HG02885 (cell line): ENCODE data around the gene KIAA1217.

Experiments used
- ATAC-seq: cut with Tn5 transposase; IDR thresholded peaks from one replicate; pipeline ENCODE4 v1.9.1; 2021; ENCODE audit warnings: mild to moderate bottlenecking; ENCODE audit not compliant: unreplicated experiment, poor library complexity

Gene KIAA1217

GRCh38 chr10:24355056-24355688 lies 146.2 kb downstream of the KIAA1217 start:
- no peak for ATAC-seq

DNA sequence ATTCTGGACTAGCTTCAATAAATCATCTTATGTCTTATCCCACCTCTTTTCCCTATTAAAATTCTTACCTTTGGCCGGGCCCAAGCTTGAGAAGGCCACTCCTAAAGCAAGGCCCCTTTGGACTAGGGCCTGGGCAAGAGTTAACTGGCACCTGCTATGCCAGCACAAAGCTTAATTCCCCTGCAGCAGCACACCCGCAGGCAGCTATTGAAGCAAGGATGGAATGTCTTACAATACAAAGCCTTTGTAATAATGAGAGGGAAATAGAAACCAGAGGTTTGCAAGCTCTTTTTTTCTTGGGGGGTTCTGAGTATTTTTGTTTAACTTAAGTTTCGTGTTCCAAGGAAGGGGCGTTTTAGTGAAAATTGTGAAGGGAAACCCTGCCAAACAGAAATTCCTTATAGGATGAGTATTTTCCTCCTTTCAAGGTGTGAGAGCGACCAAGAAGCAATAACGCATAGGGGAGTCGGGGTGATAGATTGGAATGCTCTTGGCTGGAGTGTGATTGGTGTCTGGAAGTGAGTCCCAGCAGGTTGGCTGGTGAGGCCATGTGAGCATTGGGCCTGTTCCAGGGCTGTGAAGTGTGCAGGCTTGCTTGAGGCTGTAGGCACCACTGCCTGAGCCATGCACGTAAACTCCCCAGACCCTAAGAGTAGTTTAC lies 148.5 kb downstream of the KIAA1217 start:
- no peak for ATAC-seq

GRCh38 chr10:24358022-24358421 lies 149.1 kb downstream of the KIAA1217 start:
- no peak for ATAC-seq

GRCh38 chr10:24360282-24361127 lies 151.6 kb downstream of the KIAA1217 start:
- peak; percentile 90 for ATAC-seq

DNA sequence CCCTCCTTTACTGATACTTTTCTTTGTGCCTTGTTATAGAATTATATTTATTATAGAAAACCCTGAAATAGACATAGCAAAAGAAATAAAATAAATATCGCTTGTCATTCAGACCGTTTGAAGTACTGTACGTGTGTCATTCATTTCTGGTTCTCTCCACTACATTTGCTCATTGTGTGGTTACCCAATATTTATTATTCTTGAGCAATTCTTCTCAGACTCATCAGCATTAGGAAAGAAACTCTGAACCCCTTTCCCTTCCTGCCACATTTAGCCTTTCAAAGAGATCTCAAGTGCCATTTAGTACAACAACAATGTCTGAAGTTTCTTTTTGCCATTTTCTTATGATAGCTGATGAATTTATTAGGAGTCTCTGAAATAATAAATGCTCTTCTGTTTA lies 154.1 kb downstream of the KIAA1217 start:
- ATAC-seq: no peak

- no peak for ATAC-seq
Observed at GRCh38 chr10:24367688-24368087, 158.8 kb downstream of the KIAA1217 start.

DNA sequence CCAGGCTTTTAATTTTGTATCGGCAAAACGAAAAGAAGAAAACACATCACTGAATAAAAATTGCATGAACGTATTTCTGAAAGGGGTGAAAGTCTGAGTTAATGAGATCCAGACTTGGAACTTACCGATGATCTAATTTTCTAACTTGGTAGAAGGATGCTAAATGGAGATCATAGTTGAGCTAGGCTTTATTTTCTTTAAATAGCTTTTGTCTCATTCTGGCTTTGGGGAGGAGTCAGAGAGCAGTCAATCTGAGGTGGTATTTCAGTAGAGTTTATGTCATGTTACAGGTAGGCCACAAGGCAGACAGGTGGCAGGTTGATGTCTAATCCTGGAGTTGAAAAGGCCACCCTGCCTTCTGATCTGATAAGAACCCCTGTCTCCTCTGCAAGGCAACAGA lies 161.9 kb downstream of the KIAA1217 start:
- no peak for ATAC-seq

- no peak for ATAC-seq
Observed at GRCh38 chr10:24371396-24371795, 162.5 kb downstream of the KIAA1217 start.

- no peak for ATAC-seq
Observed at GRCh38 chr10:24374134-24374915, 165.4 kb downstream of the KIAA1217 start.

DNA sequence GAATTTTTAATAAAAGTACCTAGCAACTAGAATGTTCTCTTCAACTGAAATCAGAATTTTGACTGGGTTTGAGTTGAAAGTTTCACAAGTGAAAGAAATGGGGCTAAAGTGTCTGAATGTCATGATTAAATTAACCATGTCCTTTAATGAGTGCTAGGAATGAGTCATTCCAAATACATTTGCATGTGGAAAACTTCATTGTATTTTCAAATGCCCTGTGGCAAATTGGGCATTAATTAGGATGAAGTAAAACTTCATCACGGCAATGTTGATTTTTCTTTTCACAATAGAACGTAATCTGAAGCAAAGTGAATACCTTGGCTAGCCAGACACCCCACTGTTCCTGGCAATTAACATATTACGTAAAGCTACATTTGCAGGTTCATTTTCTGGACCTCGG lies 166.6 kb downstream of the KIAA1217 start:
- ATAC-seq: no peak

DNA sequence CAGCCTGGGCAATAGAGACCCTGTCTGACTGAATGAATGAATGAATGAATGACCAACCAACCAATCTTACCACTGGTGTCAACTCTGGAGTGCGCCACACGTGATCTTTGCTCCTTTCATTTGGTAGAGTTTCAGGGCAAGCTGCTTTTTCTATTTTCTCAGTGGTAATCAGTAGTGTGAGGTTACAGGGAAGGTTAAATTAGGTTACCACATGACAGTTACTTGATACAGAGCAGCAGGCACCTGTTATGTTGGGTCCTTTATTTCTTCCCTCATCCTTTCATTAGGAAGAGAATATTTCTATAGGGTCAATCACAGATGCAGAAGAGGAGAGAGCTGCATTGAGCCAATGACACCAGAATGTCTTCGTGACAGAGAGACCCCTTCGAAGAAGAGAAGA lies 167.8 kb downstream of the KIAA1217 start:
- no peak for ATAC-seq

DNA sequence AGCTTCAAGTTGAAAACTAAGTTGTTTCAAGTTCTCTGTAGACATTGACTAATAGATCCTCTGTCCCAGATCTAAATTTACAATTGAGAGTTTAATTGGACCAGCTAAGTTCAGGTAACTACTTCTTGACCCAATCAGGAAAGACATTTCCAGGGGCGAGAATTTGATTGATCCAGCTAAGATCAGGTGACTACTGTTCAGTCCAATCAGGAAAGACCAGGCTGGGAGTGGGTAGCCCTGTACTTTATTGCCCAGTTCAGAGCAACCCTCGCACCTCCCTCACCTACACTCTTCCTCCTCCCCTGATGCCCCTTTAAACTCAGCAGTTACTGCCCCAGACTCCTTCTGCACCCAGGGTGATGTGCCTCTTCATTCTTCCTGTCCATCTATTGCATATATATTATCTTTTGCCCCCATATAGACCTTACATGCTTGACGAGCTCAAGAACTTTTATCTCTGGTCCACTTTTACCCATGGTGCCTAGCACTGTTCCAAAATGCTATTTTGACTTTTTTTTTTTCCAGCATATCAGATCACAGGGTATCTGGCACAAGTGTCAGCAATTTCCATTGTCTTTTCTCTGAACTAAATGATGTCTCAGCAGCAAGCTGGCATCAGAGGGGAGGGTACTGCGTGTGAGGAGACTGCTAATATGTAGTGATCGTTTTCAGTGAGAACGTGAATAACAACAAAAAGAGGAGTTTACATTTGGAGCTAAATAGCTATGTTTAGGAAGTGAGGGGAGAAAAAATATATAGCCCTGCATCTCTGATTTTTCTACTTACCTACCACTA lies 169.4 kb downstream of the KIAA1217 start:
- peak; percentile 37 for ATAC-seq

DNA sequence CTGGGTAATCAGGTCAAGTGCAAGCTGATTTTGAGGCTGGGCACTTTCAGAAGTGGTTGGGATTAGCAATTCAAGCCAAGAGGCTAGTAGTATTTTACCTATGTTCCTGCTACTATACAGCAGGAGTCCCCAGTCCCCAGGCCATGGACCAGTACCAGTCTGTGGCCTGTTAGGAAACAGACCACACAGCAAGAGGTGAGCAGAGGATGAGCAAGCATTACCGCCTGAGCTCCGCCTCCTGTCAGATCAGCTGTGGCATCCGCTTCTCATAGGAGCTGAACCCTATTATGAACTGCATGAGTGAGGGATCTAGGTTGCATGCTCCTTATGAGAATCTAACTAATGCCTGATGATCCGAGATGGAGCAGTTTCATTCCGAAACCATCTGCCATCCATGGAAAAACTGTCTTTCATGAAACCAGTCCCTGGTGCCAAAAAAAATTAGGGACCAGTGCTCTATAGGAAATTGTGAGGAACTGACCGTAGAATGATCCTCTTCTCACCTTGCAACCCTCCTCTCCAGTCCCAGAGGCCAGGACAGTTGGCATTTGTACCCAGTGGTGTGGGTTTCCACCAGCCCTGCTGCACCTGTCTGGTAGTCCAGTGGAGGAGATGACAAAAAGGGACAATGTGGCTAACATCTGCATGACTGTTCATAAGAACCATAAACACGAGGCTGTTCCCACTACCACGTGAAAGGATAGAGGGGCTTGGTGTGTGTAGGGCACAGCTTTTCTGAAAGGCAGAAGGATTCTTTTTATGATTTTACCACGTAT lies 172.5 kb downstream of the KIAA1217 start:
- no peak for ATAC-seq

DNA sequence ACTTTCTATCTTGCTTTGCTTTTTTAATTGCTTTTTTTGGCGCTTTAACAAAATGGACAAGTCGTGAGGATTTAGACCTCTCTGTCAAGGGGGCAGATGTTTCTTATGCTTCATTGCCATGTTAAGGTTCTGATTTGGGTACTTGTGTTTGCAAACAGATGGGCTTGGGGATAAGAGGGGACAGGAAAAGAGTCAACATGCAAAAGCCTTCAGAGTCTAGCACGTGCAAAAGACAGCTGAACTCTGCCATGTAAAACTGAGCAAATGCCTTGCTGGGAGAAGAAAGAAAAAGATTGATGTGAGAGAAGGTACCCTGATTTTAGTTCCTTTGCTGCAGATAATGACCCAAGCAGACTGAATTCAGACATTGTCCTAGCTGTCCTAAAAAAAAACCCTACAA lies 173.1 kb downstream of the KIAA1217 start:
- ATAC-seq: no peak

GRCh38 chr10:24382596-24382978 lies 173.6 kb downstream of the KIAA1217 start:
- ATAC-seq: peak; percentile 24

DNA sequence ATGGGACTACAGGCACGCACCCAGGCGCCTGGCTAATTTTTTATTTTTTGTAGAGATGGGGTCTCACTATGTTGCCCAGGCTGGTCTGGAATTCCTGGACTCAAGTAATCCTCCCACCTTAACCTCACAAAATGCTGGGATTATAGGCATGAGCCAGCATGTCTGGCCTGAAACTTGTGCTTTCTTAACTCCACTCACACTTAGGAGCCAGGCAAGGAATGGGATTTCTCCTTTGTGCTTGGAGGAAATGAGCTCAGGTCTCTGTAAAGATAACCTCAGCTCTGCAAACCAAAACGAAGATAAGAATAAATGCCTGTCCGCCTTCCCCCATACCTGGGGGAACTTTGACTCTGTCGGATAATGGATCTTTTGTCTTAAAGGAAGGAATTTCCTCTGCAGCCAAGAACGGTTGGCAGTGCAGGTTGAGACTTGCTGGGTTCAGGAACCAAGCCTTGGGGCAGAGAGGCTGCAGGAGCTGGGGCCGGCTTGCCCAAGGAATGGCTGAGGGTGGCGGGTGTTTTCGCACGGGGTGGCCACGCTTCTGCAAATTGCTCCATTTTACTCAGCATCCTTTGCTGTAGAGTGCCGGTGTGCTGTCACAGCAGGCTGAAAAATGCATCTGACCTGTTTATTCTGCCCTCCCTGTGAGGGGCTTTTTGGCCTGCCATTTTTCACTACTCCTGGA lies 174.2 kb downstream of the KIAA1217 start:
- ATAC-seq: peak; percentile 66

DNA sequence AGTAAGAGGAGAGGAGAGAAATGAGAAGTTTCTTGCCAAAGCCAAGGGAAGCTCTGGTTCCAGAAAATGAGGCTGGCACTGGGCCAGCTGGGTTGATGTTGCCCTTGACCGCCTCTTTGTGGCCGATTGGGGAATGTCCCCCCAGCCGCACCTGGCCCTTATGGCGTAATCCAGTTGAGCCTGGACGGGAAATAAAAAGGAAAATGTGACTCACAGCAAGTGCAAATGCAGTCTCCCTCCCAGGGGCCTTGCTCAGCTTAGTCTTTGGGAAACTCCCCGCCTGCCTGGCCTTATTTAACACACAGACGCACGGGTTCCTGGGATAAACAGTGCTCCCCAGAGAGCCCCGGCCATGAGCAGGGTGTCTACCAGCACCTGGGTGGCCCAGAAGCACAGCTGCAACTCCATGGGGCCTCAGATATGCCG lies 174.8 kb downstream of the KIAA1217 start:
- peak; percentile 86 for ATAC-seq

- no peak for ATAC-seq
Observed at GRCh38 chr10:24384954-24385353, 176.0 kb downstream of the KIAA1217 start.
